CD4-positive, alpha-beta T cell (primary cell): ENCODE data around the gene SBNO2. TPM values are rescaled to one million over a fixed set of nuclear protein-coding genes. Genes with fewer than 3 reads are reported as not detected.

Experiments used
- ATAC-seq: fragments of 200-7000 bp; cut with Tn5 transposase; one replicate; pipeline ENCODE4 v1.10.0; 2022; ENCODE audit warnings: mild to moderate bottlenecking; ENCODE audit not compliant: poor library complexity
- CTCF ChIA-PET: fragments of 350-600 bp; sonication (Branson Sonifier 250); formaldehyde crosslinking; loops from one replicate; lab custom pipeline; 2021; ENCODE audit warnings: antibody characterized with exemption, inconsistent platforms; lab: Charles Lee
- POLR2A ChIA-PET: fragments of 350-600 bp; sonication (Branson Sonifier 250); formaldehyde crosslinking; loops from one replicate; lab custom pipeline; 2021; ENCODE audit warnings: antibody characterized with exemption, inconsistent platforms; lab: Charles Lee
- DNase-seq, 14 experiments: peaks; one replicate each; pipeline ENCODE4 v3.0.0-alpha.2; 2013 to 2020; ENCODE audit warnings: mixed read lengths in 2 of 14
- H3K27ac ChIP-seq, 2 donors: one replicate each; pipeline versions ENCODE4 v1.5.1 to v1.7.0; 2013; ENCODE audit warnings: low read length in 2 of 2, low read depth in 1 of 2, mild to moderate bottlenecking in 1 of 2
- H3K27me3 ChIP-seq, 2 experiments: 1 replicate in 1 of 2; 2 replicates in 1 of 2; pipeline versions ENCODE4 v1.6.1 to v1.7.0; 2013; ENCODE audit warnings: low read length in 2 of 2, control low read depth in 1 of 2, mild to moderate bottlenecking in 1 of 2, moderate library complexity in 1 of 2; ENCODE audit not compliant: insufficient read depth in 2 of 2, control insufficient read depth in 1 of 2
- H3K36me3 ChIP-seq: one replicate; pipeline ENCODE4 v1.6.1; 2013; ENCODE audit warnings: low read length, control low read depth; ENCODE audit not compliant: insufficient read depth
- H3K4me1 ChIP-seq: one replicate; pipeline ENCODE4 v1.6.1; 2013; ENCODE audit warnings: low read length, control low read depth; ENCODE audit not compliant: insufficient read depth
- H3K4me3 ChIP-seq: one replicate; pipeline ENCODE4 v1.5.1; 2013; ENCODE audit warnings: mild to moderate bottlenecking, low read length, moderate library complexity
- H3K9me3 ChIP-seq, 2 experiments: 1 replicate in 1 of 2; 2 replicates in 1 of 2; pipeline versions ENCODE4 v1.6.1 to v1.7.0; 2013; ENCODE audit warnings: low read length in 2 of 2, mild to moderate bottlenecking in 2 of 2, control low read depth in 1 of 2, moderate library complexity in 1 of 2; ENCODE audit not compliant: control insufficient read depth in 1 of 2, insufficient read depth in 1 of 2
- H3K27ac Mint-ChIP-seq: one replicate; pipeline ENCODE4 v1.8.0; 2020; ENCODE audit warnings: mixed read lengths
- H3K27me3 Mint-ChIP-seq: one replicate; pipeline ENCODE4 v1.8.0; 2021; ENCODE audit warnings: mixed read lengths
- H3K36me3 Mint-ChIP-seq: one replicate; pipeline ENCODE4 v1.8.0; 2021; ENCODE audit warnings: low read depth, mixed read lengths
- H3K4me1 Mint-ChIP-seq: one replicate; pipeline ENCODE4 v1.8.0; 2021; ENCODE audit warnings: low read depth, mixed read lengths
- H3K4me3 Mint-ChIP-seq: one replicate; pipeline ENCODE4 v1.8.0; 2020; ENCODE audit warnings: mild to moderate bottlenecking, mixed read lengths
- H3K9me3 Mint-ChIP-seq: one replicate; pipeline ENCODE4 v1.8.0; 2020; ENCODE audit warnings: mixed read lengths
- intact Hi-C, 2 experiments: fragments of 100-400 bp; cut with DNase I in 1 of 2; cut with micrococcal nuclease in 1 of 2; formaldehyde crosslinking; loops; one replicate each; pipeline versions ENCODE4 v1.15.1 to v1.9.0; 2023 to 2025; cut with DNase I, micrococcal nuclease
- total RNA-seq, 174 experiments: library from RNA in 2 of 174; stranded (reverse) in 2 of 174; gene quantifications; one replicate each; pipeline ENCODE4 v1.2.3 and lab custom pipeline; 2021 to 2026
- TF ChIP-seq, protein P1 (sequence below): fragments of 200-600 bp; IDR thresholded peaks from one replicate; pipeline ENCODE4 v1.8.0; 2022; ENCODE audit warnings: antibody characterized with exemption, mild to moderate bottlenecking

Gene SBNO2
- total RNA-seq, 2 experiments from 2014 or later: 126 to 137 TPM

DNA sequence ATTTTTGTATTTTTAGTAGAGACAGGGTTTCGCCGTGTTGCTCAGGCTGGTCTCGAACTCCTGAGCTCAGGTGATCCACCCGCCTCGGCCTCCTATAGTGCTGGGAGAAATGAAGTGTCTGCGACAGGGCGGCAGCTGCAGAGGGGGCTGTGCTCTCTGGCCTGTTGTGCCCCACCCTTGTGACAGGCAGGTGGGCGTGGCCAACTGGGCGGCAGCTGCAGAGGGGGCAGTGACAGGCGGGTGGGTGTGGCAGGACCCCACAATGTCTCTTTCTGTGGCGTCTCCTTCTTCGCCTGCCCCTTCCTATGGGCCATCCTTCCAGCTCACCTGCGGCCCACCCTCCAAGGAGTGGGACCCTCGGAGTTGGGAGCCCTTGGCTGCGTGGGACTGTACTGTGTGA is 43.3 kb upstream of the SBNO2 start:
- Mint-ChIP-seq H3K27me3 (no peaks in the 10 kb centered on the region), H3K4me1 (peaks cover 14% of the 10 kb centered on the region), H3K27ac (no peak overlapping the region), H3K9me3 (no peaks in the 10 kb centered on the region), H3K36me3 (peaks cover 15% of the 10 kb centered on the region), H3K4me3 (no peak overlapping the region)
- ChIA-PET POLR2A (interaction anchor here (1.2 to 1.4 kb wide), 2 partner anchors 11 to 51 kb away, joined by 4 to 5 read pairs; partner anchors contain the start of gene CIRBP), CTCF (interaction anchor here (0.7 to 1.3 kb wide), 2 partner anchors 24 to 104 kb away, joined by 3 to 4 read pairs; no protein-coding TSS in a partner anchor)
- Histone ChIP-seq H3K4me1 (peaks cover 23% of the 10 kb centered on the region), H3K36me3 (peaks cover 30% of the 10 kb centered on the region), H3K4me3 (no peak overlapping the region), H3K27ac (no peak overlapping the region), H3K9me3 (no peaks in the 10 kb centered on the region), H3K27me3 (no peaks in the 10 kb centered on the region)
- TF ChIP-seq, protein P1, sequence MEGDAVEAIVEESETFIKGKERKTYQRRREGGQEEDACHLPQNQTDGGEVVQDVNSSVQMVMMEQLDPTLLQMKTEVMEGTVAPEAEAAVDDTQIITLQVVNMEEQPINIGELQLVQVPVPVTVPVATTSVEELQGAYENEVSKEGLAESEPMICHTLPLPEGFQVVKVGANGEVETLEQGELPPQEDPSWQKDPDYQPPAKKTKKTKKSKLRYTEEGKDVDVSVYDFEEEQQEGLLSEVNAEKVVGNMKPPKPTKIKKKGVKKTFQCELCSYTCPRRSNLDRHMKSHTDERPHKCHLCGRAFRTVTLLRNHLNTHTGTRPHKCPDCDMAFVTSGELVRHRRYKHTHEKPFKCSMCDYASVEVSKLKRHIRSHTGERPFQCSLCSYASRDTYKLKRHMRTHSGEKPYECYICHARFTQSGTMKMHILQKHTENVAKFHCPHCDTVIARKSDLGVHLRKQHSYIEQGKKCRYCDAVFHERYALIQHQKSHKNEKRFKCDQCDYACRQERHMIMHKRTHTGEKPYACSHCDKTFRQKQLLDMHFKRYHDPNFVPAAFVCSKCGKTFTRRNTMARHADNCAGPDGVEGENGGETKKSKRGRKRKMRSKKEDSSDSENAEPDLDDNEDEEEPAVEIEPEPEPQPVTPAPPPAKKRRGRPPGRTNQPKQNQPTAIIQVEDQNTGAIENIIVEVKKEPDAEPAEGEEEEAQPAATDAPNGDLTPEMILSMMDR: no peak
- DNase-seq (no peak), ATAC-seq (no peak)
- intact Hi-C loops: no loop called here

DNA sequence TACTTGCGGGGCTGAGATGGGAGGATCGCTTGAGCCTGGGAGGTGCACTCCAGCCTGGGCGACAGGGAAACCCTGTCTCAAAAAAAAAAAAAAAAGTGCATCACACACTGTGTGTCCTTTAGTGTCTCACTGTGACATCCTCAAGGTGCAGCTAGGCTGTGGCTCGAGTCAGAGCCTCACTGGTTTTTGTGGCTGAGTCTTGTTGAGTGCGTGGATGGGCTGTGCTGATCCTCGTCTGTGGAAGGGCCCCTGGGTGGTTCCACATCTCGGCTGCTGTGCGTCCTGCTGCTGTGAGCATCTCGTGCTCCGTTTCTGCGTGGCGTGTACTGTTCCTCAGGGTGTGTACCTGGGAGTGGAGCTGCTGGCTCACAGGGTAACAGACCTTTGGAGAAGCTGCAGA is 42.7 kb upstream of the SBNO2 start:
- no peaks in the 10 kb centered on the region for H3K9me3 ChIP-seq
- CTCF ChIA-PET: interaction anchor here (0.7 to 1.3 kb wide), 3 partner anchors 23 to 103 kb away, joined by 3 to 4 read pairs (median 3); no protein-coding TSS in a partner anchor
- H3K27ac Mint-ChIP-seq: no peak overlapping the region
- no peaks in the 10 kb centered on the region for H3K9me3 Mint-ChIP-seq
- peaks cover 27% of the 10 kb centered on the region for H3K4me1 ChIP-seq
- POLR2A ChIA-PET: interaction anchor here (1.2 to 1.4 kb wide), 2 partner anchors 10 to 52 kb away, joined by 4 to 5 read pairs; partner anchors contain the start of gene CIRBP
- DNase-seq (no peak), ATAC-seq (no peak)
- no peak overlapping the region for H3K27ac ChIP-seq
- H3K4me3 Mint-ChIP-seq: no peak overlapping the region
- intact Hi-C loops: no loop called here
- H3K27me3 ChIP-seq: no peaks in the 10 kb centered on the region
- H3K36me3 ChIP-seq: peaks cover 30% of the 10 kb centered on the region
- TF ChIP-seq, protein P1: no peak
- H3K36me3 Mint-ChIP-seq: peaks cover 15% of the 10 kb centered on the region
- no peaks in the 10 kb centered on the region for H3K27me3 Mint-ChIP-seq
- H3K4me1 Mint-ChIP-seq: peaks cover 15% of the 10 kb centered on the region
- no peak overlapping the region for H3K4me3 ChIP-seq

- H3K36me3 Mint-ChIP-seq: peaks cover 19% of the 10 kb centered on the region
- H3K4me1 ChIP-seq: peaks cover 40% of the 10 kb centered on the region
- peaks cover 22% of the 10 kb centered on the region for H3K36me3 ChIP-seq
- ChIA-PET CTCF (interaction anchor here (1.7 kb wide), 1 partner anchor 29 kb away, joined by 7 read pairs; no protein-coding TSS in a partner anchor), POLR2A (interaction anchor here (0.9 to 1.9 kb wide), 2 partner anchors 8 to 54 kb away, joined by 3 to 13 read pairs; partner anchors contain the start of gene CIRBP)
- no peak overlapping the region for H3K4me3 ChIP-seq
- no peaks in the 10 kb centered on the region for H3K27me3 ChIP-seq
- DNase-seq (no peak), ATAC-seq (no peak)
- H3K4me3 Mint-ChIP-seq: no peak overlapping the region
- no peaks in the 10 kb centered on the region for H3K9me3 Mint-ChIP-seq
- H3K9me3 ChIP-seq: no peaks in the 10 kb centered on the region
- H3K4me1 Mint-ChIP-seq: peaks cover 18% of the 10 kb centered on the region
- intact Hi-C loops: no loop called here
- H3K27ac ChIP-seq: no peak overlapping the region
- H3K27ac Mint-ChIP-seq: no peak overlapping the region
- H3K27me3 Mint-ChIP-seq: no peaks in the 10 kb centered on the region
- TF ChIP-seq, protein P1: no peak
Observed at GRCh38 chr19:1214862-1215731, 41.0 kb upstream of the SBNO2 start.
